ENCODE data around the gene LTBP3.
"Not testable (repeated sequence)": the region's sequence is repeated elsewhere in the genome, so short reads cannot be mapped to it uniquely, and the experiment has no call there.

Gene LTBP3

DNA sequence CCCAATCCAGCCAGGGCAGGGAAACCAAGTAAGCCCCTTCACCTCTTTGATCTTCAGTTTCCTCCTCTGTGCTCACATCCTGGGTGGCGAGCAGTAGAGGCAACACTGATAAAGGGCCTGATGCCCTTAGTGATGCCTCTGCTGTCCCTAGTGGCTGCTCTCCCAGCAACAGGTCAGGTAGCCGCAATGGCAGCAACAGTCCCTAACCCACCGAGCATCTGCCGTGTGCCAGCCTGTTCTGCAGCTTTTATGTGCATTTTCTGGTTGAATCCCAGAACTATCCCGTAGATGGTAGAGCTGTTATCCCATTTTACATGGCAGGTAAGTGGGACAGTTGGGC lies 28.0 kb downstream of the LTBP3 start:
- Histone ChIP-seq H3K27me3 (ENCODE audit: control insufficient read depth, insufficient read depth, low read length) (no peaks in the 10 kb centered on the region), H3K9me3 (ENCODE audit: control insufficient read depth, insufficient read depth, low read length) (no peaks in the 10 kb centered on the region), H3K36me3 (ENCODE audit: control insufficient read depth, insufficient read depth, low read length) (peaks cover 21% of the 10 kb centered on the region), H3K4me1 (ENCODE audit: control insufficient read depth, insufficient read depth, low read length) (peaks cover 2% of the 10 kb centered on the region; the same call in 1 of the 2 replicates), H3K4me3 (ENCODE audit: low read length) (no peak overlapping the region), H3K27ac (ENCODE audit: low read length) (no peak overlapping the region)
- no peak for DNase-seq (ENCODE audit: low read depth, low spot score)
- no CpG with 5 or more reads among the region's 5 CpGs for WGBS (ENCODE audit: insufficient coverage, insufficient read length)

DNA sequence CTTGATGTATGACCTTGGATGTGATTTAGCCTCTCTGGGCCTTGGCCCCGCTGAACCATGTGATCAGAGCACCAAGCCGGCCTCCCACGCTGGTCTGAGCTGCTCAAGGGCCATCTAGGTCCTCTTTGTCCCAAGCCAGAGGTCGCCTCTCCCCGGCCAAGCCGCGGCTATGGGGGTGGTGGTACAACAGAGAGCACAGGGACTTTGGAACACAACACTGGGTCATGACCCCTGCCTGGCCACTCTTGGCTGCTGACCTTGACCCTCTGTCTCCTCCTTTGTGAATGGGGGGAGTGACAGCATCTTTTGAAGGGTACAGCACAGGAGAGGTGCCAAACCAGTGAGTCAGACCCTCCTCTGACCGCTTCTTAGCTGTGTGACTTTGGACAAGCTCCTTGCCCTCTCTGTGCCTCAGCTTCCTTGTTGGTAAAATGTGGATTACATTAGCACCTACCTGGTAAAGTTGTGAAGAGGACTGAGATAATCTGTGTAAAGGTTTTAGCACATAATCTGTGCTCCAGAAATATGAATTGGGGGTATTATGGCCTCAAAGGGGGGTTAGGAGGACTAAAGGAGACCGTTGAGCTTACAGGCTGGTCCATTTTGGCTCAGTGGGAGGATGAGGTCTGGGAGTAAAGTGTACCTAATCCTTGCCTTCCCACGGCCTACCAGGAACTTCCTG lies 28.5 kb downstream of the LTBP3 start:
- no peak for DNase-seq (ENCODE audit: low read depth, low spot score)
- H3K27ac ChIP-seq (ENCODE audit: low read length) = no peak overlapping the region
- H3K27me3 ChIP-seq (ENCODE audit: control insufficient read depth, insufficient read depth, low read length) = no peaks in the 10 kb centered on the region
- H3K4me1 ChIP-seq (ENCODE audit: control insufficient read depth, insufficient read depth, low read length) = peaks cover 2% of the 10 kb centered on the region; the same call in 1 of the 2 replicates
- H3K9me3 ChIP-seq (ENCODE audit: control insufficient read depth, insufficient read depth, low read length) = no peaks in the 10 kb centered on the region
- H3K4me3 ChIP-seq (ENCODE audit: low read length) = no peak overlapping the region
- H3K36me3 ChIP-seq (ENCODE audit: control insufficient read depth, insufficient read depth, low read length) = peaks cover 19% of the 10 kb centered on the region
- WGBS (ENCODE audit: insufficient coverage, insufficient read length) = no CpG with 5 or more reads among the region's 10 CpGs

DNA sequence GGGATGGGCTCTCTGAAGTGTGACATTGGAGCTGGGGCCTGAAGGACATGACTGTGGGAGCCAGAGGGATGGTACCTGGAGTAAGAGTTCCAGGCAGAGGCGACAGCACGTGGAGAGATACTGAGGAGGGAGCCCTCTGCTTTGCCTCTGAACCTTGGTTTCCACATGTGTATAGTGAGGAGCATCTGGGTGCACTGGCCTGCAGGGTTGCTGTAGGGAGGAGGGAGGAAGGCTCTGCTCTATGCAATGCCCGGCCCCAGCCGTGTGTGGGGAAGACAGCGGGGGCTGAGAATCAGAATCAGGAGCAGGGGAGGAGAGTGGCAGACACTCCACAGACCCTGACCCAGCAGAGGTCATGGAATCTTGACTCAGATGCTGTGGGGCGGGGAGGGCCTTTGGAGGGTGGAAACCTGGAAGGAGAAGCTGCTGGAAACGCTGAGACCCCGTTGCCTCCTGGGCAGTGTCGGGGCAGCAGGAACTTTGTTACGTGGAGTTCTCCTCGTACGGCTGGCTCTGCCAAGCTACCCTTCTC lies 29.3 kb downstream of the LTBP3 start:
- no peak overlapping the region for H3K4me3 ChIP-seq (ENCODE audit: low read length)
- no peak for DNase-seq (ENCODE audit: low read depth, low spot score)
- no peaks in the 10 kb centered on the region for H3K9me3 ChIP-seq (ENCODE audit: control insufficient read depth, insufficient read depth, low read length)
- peaks cover 19% of the 10 kb centered on the region for H3K36me3 ChIP-seq (ENCODE audit: control insufficient read depth, insufficient read depth, low read length)
- H3K27ac ChIP-seq (ENCODE audit: low read length) = no peak overlapping the region
- WGBS (ENCODE audit: insufficient coverage, insufficient read length) = no CpG with 5 or more reads among the region's 12 CpGs
- peaks cover 7% of the 10 kb centered on the region; the same call in 1 of the 2 replicates for H3K4me1 ChIP-seq (ENCODE audit: control insufficient read depth, insufficient read depth, low read length)
- H3K27me3 ChIP-seq (ENCODE audit: control insufficient read depth, insufficient read depth, low read length) = peaks cover 2% of the 10 kb centered on the region; the same call in 1 of the 2 replicates

DNA sequence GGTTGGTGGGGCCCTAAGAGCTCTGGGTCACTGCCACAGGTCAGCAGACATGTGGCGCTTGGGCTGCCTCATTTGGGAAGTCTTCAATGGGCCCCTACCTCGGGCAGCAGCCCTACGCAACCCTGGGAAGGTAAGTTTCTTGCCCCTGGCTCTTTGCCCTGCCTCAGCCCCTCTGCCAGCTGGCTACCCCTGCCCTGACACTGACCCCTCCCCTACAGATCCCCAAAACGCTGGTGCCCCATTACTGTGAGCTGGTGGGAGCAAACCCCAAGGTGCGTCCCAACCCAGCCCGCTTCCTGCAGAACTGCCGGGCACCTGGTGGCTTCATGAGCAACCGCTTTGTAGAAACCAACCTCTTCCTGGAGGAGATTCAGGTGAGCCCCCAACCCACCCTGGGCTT lies 31.4 kb downstream of the LTBP3 start:
- no peaks in the 10 kb centered on the region for H3K9me3 ChIP-seq (ENCODE audit: control insufficient read depth, insufficient read depth, low read length)
- DNase-seq (ENCODE audit: low read depth, low spot score) = no peak
- H3K27me3 ChIP-seq (ENCODE audit: control insufficient read depth, insufficient read depth, low read length) = peaks cover 2% of the 10 kb centered on the region; the same call in 1 of the 2 replicates
- no peak overlapping the region for H3K27ac ChIP-seq (ENCODE audit: low read length)
- peaks cover 10% of the 10 kb centered on the region for H3K36me3 ChIP-seq (ENCODE audit: control insufficient read depth, insufficient read depth, low read length)
- peaks cover 7% of the 10 kb centered on the region; the same call in 1 of the 2 replicates for H3K4me1 ChIP-seq (ENCODE audit: control insufficient read depth, insufficient read depth, low read length)
- no CpG with 5 or more reads among the region's 8 CpGs for WGBS (ENCODE audit: insufficient coverage, insufficient read length)
- H3K4me3 ChIP-seq (ENCODE audit: low read length) = no peak overlapping the region

DNA sequence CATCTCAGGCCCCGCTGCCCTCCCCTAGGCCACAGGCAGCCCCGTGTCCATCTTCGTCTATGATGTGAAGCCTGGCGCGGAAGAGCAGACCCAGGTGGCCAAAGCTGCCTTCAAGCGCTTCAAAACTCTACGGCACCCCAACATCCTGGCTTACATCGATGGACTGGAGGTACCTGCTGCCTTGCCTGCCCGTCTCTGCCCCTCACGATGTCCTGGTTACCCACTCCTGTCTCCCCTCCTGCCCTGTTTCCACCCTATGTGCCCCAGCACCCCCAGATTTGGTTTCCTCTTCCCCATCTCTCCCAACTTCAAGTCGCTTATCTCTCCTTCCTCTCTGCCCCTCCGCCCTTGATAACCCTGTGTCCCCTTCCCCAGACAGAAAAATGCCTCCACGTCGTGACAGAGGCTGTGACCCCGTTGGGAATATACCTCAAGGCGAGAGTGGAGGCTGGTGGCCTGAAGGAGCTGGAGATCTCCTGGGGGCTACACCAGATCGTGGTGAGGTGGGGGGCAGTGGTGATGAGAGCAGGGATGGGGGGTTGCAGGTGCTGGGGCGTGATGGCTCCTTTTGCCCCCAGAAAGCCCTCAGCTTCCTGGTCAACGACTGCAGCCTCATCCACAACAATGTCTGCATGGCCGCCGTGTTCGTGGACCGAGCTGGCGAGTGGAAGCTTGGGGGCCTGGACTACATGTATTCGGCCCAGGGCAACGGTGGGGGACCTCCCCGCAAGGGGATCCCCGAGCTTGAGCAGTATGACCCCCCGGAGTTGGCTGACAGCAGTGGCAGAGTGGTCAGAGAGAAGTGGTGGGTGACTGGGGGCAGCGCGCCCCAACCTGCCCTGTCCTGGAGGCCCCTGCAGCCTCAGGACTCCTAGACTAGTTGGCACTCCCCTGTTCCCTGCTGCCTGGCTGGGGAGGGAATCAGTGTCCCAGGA lies 32.3 kb downstream of the LTBP3 start:
- no peak overlapping the region for H3K27ac ChIP-seq (ENCODE audit: low read length)
- peaks cover 5% of the 10 kb centered on the region; the same call in 1 of the 2 replicates for H3K36me3 ChIP-seq (ENCODE audit: control insufficient read depth, insufficient read depth, low read length)
- H3K4me3 ChIP-seq (ENCODE audit: low read length) = peak overlapping the region; percentile 92; the same call in 1 of the 2 replicates
- peaks cover 2% of the 10 kb centered on the region; the same call in 1 of the 2 replicates for H3K27me3 ChIP-seq (ENCODE audit: control insufficient read depth, insufficient read depth, low read length)
- H3K4me1 ChIP-seq (ENCODE audit: control insufficient read depth, insufficient read depth, low read length) = peaks cover 7% of the 10 kb centered on the region; the same call in 1 of the 2 replicates
- no peaks in the 10 kb centered on the region for H3K9me3 ChIP-seq (ENCODE audit: control insufficient read depth, insufficient read depth, low read length)
- no peak for DNase-seq (ENCODE audit: low read depth, low spot score)
- no CpG with 5 or more reads among the region's 31 CpGs for WGBS (ENCODE audit: insufficient coverage, insufficient read length)

DNA sequence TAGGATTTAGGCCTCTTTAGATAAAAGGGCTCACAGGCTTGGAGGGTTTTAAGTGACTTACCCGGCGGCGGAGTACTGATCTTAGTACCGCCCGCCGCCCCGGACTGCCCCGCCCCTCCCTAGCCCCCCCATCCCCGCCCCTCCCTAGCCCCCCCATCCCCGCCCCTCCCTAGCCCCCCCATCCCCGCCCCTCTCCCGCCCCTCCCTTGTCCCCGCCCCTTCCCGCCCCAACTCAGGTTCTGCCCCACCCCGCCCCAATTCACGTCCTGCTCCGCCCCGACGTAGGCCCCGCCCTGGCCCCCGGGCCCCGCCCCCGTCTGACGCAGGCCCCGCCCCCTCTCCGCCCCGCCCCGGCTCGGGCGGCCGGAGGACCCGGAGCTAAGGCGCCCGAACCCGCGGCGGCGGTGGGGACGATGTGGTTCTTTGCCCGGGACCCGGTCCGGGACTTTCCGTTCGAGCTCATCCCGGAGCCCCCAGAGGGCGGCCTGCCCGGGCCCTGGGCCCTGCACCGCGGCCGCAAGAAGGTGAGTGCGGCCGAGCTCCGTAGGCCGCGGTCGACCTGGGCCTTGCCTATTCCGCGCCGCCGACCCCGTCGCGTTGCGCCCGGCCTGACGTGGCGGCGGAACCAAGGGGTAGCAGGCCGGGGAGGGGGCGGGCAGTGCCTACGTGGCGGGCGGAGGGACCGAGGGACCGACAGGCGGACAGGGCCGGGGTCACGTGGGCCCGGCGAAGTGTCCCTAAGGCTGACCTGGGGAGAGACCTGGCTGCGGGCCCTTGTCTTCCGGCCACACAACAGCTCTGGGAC lies 33.2 kb downstream of the LTBP3 start, which contains the start of gene SCYL1:
Gene SCYL1 (plus strand): TSS at position 343 of the 805 bp plus-strand sequence. CDS start 71 bp downstream, at position 414.
- Histone ChIP-seq H3K4me3 (ENCODE audit: low read length) (peak within 1 kb of the TSS; percentile 92), H3K27me3 (ENCODE audit: control insufficient read depth, insufficient read depth, low read length) (peaks cover 2% of the 10 kb centered on the region; the same call in 1 of the 2 replicates), H3K27ac (ENCODE audit: low read length) (no peak within 1 kb of the TSS), H3K36me3 (ENCODE audit: control insufficient read depth, insufficient read depth, low read length) (peaks cover 2% of the 10 kb centered on the region; the same call in 1 of the 2 replicates), H3K9me3 (ENCODE audit: control insufficient read depth, insufficient read depth, low read length) (no peaks in the 10 kb centered on the region), H3K4me1 (ENCODE audit: control insufficient read depth, insufficient read depth, low read length) (peaks cover 7% of the 10 kb centered on the region; the same call in 1 of the 2 replicates)
- WGBS (ENCODE audit: insufficient coverage, insufficient read length) = no CpG with 5 or more reads among the region's 82 CpGs
- DNase-seq (ENCODE audit: low read depth, low spot score) = no peak

DNA sequence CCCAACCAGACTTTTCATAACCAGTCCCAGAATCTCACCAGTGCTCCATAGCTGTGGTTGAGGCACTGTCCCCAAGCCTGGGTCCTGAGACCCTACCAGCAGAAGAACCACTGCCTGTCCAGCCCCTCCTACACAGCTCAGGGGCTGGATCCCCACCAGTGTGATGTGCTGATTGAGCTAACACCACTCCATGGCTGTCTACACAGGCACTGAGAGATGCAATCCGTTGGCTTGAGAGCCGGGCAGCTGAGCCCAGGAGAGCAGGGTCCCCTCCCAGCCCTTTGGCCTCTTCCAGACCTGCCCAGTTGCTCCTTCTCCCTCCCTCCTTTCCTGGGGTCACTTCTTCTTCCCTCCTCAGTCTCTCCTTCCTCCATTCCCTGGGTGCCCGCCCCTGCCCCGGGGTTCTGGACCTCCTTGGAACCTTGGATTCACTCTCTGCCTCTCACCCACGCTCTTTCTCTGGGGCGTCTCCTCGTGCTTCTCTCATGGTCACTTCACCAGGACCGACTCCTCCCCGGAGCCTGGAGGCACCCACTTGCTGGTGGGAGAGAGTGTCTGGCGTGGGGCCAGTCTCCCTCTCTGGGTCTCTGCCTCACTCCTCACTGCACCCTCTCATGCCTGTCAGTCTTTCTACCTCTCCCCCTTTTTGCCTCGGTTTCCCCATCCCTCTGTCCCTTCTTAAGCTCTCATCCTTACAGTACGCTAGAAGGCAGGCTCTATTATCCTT lies 34.0 kb downstream of the LTBP3 start:
- no peak overlapping the region for H3K27ac ChIP-seq (ENCODE audit: low read length)
- H3K4me1 ChIP-seq (ENCODE audit: control insufficient read depth, insufficient read depth, low read length) = peaks cover 7% of the 10 kb centered on the region; the same call in 1 of the 2 replicates
- H3K27me3 ChIP-seq (ENCODE audit: control insufficient read depth, insufficient read depth, low read length) = peaks cover 2% of the 10 kb centered on the region; the same call in 1 of the 2 replicates
- DNase-seq (ENCODE audit: low read depth, low spot score) = no peak
- H3K36me3 ChIP-seq (ENCODE audit: control insufficient read depth, insufficient read depth, low read length) = no peaks in the 10 kb centered on the region
- H3K4me3 ChIP-seq (ENCODE audit: low read length) = peak overlapping the region; percentile 12; the same call in 1 of the 2 replicates
- no peaks in the 10 kb centered on the region for H3K9me3 ChIP-seq (ENCODE audit: control insufficient read depth, insufficient read depth, low read length)
- no CpG with 5 or more reads among the region's 12 CpGs for WGBS (ENCODE audit: insufficient coverage, insufficient read length)

DNA sequence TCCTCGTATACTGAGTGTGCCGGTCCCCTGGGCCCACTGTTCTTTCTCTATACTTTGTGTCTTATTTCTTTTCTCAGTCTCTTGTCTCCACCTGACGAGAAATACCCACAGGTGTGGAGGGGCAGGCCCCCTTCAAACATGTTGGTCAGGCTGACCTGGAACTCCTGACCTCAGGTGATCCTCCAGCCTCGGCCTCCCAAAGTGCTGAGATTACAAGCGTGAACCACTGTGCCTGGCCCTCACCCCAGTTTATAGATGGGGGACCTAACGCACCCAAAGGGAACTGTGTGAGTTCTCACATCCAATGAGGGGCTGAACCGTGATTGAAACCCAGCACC lies 34.6 kb downstream of the LTBP3 start:
- H3K27me3 ChIP-seq (ENCODE audit: control insufficient read depth, insufficient read depth, low read length); DNase-seq (ENCODE audit: low read depth, low spot score); H3K4me1 ChIP-seq (ENCODE audit: control insufficient read depth, insufficient read depth, low read length); H3K9me3 ChIP-seq (ENCODE audit: control insufficient read depth, insufficient read depth, low read length); H3K4me3 ChIP-seq (ENCODE audit: low read length); H3K27ac ChIP-seq (ENCODE audit: low read length); H3K36me3 ChIP-seq (ENCODE audit: control insufficient read depth, insufficient read depth, low read length): not testable (repeated sequence)
- WGBS (ENCODE audit: insufficient coverage, insufficient read length) = no CpG with 5 or more reads among the region's 7 CpGs

DNA sequence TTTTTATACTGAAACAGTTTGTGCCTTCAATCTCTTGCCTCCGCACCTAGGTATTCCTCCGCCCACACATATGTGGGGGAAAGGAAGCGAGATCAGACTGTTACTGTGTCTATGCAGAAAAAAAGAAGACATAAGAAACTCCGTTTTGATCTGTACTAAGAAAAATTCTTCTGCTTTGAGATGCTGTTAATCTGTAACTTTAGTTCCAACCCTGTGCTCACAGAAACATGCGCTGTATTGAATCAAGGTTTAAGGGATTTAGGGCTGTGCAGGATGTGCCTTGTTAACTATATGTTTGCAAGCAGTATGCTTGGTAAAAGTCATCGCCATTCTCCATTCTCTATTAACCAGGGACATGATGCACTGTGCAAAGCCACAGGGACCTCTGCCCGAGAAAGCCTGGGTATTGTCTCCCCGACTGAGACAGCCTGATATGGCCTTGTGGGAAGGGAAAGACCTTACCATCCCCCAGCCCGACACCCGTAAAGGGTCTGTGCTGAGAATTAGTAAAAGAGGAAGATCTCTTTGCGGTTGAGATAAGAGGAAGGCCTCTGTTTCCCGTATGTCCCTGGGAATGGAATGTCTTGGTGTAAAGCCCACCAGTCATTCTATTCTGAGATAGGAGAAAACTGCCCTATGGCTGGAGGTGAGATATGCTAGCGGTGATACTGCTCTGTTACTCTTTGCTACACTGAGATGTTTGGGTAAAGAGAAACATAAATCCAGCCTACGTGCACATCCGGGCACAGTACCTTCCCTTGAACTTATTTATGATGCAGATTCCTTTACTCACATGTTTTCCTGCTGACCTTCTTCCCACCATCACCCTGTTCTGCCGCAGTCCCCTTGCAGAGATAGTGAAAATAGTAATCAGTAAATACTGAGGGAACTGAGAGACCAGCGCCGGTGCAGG lies 35.2 kb downstream of the LTBP3 start:
- no CpG with 5 or more reads among the region's 18 CpGs for WGBS (ENCODE audit: insufficient coverage, insufficient read length)
- H3K27ac ChIP-seq (ENCODE audit: low read length); H3K9me3 ChIP-seq (ENCODE audit: control insufficient read depth, insufficient read depth, low read length); H3K4me1 ChIP-seq (ENCODE audit: control insufficient read depth, insufficient read depth, low read length); DNase-seq (ENCODE audit: low read depth, low spot score); H3K36me3 ChIP-seq (ENCODE audit: control insufficient read depth, insufficient read depth, low read length); H3K27me3 ChIP-seq (ENCODE audit: control insufficient read depth, insufficient read depth, low read length); H3K4me3 ChIP-seq (ENCODE audit: low read length): not testable (repeated sequence)

All from iPS DF 6.9 (cell line).